GM12891 (cell line): ENCODE results near the gene ATP6V1B1.

Experiments used
- DNase-seq: peaks from one replicate; pipeline ENCODE4 v3.0.0; 2011; ENCODE audit warnings: low spot score; ENCODE audit not compliant: insufficient read length
- FAIRE-seq: peaks from 2 replicates; lab custom pipeline; 2011; peaks lifted over from hg19 to GRCh38; lab: Jason Lieb, UNC
- PAX5 ChIP-seq: IDR thresholded peaks from 2 replicates; pipeline ENCODE4 v1.6.1; 2011; ENCODE audit warnings: low read length, moderate library complexity, mild to moderate bottlenecking; ENCODE audit not compliant: insufficient read depth, severe bottlenecking
- POLR2A ChIP-seq: IDR thresholded peaks from 2 replicates; pipeline ENCODE4 v1.6.1; 2011; ENCODE audit warnings: low read depth, low read length, control low read depth
- POLR2AphosphoS5 ChIP-seq: IDR thresholded peaks from 2 replicates; pipeline ENCODE4 v1.6.1; 2011; ENCODE audit warnings: low read depth, low read length, control low read depth
- POU2F2 ChIP-seq: IDR thresholded peaks from 2 replicates; pipeline ENCODE4 v1.6.1; 2011; ENCODE audit warnings: low read depth, mild to moderate bottlenecking, control low read depth, low read length, moderate library complexity
- SPI1 ChIP-seq: IDR thresholded peaks from 2 replicates; pipeline ENCODE4 v1.6.1; 2011; ENCODE audit warnings: low read depth, low read length, control low read depth
- TAF1 ChIP-seq: IDR thresholded peaks from 2 replicates; pipeline ENCODE4 v1.6.1; 2011; ENCODE audit warnings: low read depth, low read length, control low read depth

ATP6V1B1 gene

DNA sequence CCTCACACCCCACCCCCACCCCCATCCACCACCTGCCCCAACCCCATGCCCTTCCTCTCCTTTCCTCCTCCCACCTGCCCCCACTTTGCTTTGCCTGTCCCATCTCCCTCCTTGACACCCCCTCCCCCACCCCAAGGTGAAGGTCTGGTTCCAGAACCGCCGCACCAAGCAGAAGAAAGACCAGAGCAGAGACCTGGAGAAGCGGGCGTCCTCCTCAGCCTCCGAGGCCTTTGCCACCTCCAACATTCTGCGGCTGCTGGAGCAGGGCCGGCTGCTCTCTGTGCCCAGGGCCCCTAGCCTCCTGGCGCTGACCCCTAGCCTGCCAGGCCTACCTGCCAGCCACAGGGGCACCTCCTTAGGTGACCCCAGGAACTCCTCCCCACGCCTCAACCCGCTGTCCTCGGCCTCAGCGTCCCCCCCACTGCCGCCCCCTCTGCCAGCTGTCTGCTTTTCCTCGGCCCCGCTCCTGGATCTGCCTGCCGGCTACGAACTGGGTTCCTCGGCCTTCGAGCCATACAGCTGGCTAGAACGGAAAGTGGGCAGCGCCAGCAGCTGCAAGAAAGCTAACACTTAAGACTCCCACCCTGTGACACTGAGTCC, 3.0 kb upstream of the ATP6V1B1 start:
- TF ChIP-seq POLR2AphosphoS5 (no peak), SPI1 (no peak), POLR2A (no peak), PAX5 (no peak), TAF1 (no peak), POU2F2 (no peak)

DNA sequence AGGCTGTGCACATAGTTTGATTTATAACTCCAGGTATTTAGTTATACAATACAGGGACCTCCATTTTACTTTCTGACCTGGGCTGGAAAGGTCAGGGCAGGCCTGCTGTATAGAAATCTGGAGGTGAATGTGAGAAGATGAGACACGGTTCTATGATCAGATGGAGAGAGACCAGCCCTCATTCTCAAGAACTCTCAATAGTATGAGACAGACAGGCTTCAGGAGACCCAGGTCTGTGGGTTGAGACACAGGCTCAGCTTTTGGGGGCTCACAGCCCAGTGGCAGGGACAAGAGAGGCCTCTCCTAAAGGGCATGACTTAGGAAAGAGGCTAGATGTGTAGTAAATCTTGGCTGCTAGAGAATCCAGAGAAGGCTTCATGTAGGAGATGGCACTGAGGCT, 719 bp upstream of the ATP6V1B1 start:
- FAIRE-seq = no peak
- TF ChIP-seq SPI1 = no peak
- no peak for DNase-seq

More for the DNA sequence above, 3.0 kb upstream of the ATP6V1B1 start:
- FAIRE-seq (no peak), DNase-seq (no peak)

DNA sequence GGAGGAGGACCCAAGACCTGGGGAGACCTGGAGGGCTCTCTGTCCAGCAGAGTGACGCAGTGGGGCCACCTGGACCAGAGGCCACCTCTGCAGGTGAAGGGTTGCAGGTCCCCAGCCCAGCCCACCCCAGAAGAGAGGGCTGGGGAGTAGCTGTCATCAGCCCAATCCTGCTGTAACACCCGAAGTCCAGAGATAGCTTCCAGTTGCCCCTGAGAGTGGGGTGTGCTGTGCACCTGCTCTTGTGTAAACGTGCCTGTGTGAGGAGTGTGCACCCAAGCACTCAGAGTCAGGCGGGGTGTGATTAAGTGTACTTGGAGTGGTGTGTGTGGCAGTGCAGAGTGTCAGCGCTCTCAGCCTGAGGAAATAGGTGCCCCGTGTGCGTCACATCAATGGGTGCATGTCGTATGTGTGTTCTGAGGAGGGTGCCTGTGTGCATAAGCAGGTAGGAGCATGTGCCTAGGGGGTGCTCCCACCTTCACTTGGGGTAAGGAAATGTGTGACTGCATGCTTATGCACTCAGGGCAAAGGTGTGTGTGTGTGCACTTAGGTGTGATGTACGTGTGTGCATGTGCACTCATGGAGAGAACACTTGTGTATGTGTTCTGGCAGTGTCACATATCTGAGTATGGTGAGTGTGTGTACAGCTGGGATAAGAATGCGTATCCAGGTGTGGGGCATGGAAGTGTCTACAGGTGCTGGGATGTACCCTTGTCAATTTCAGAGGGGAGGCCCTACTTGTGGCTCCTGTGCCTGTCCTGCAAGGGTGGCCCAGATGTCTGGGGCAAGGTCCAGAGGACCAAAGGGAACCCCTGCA, 672 bp downstream of the ATP6V1B1 start:
- FAIRE-seq (no peak), DNase-seq (no peak)
- no peak for TF ChIP-seq POLR2AphosphoS5
- TF ChIP-seq TAF1 = no peak
- TF ChIP-seq POLR2A = no peak
- TF ChIP-seq POU2F2 = no peak
- TF ChIP-seq PAX5 = no peak
- no peak for TF ChIP-seq SPI1

DNA sequence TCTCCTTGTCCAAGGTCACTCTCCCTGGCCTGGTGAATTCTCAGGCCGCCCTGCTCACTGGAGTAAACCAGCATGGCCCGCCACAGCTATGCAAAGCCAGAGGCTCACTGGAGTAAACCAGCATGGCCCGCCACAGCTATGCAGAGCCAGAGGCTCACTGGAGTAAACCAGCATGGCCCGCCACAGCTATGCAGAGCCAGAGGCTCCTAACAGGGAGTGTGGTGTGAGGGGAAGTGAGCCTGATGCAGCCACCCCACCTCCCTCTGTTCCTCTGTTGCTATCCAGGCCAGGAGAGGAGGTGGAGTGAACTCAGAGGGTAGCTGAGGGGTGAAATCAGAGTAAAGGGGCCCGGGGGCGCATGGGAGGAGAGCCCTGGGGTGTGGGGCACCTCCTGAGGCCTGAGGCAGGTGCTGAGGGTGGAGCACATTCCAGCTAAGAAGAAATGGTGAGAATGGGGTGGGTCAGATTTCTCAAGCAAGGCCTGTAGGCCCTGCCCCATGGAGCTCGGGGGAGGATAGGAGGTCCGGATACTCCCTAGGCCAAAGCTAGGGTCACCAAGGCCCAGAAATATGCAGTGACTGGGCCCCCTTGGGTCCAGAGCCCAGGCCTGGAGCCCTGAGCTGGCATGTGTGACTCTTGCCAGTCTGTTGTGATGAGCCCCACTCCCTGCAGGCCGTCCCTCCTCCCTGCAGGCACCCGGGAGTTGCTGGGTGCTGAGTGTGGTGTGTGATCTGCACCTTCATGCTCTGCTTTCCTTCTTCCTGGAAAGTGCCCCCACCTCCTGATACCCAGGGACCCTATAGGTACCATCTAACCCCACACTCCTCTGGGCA, 1.5 kb downstream of the ATP6V1B1 start:
- no peak for FAIRE-seq
- DNase-seq = no peak
- no peak for TF ChIP-seq PAX5
- TF ChIP-seq POLR2A = no peak
- no peak for TF ChIP-seq TAF1
- TF ChIP-seq POLR2AphosphoS5 = no peak
- no peak for TF ChIP-seq SPI1
- TF ChIP-seq POU2F2 = no peak

DNA sequence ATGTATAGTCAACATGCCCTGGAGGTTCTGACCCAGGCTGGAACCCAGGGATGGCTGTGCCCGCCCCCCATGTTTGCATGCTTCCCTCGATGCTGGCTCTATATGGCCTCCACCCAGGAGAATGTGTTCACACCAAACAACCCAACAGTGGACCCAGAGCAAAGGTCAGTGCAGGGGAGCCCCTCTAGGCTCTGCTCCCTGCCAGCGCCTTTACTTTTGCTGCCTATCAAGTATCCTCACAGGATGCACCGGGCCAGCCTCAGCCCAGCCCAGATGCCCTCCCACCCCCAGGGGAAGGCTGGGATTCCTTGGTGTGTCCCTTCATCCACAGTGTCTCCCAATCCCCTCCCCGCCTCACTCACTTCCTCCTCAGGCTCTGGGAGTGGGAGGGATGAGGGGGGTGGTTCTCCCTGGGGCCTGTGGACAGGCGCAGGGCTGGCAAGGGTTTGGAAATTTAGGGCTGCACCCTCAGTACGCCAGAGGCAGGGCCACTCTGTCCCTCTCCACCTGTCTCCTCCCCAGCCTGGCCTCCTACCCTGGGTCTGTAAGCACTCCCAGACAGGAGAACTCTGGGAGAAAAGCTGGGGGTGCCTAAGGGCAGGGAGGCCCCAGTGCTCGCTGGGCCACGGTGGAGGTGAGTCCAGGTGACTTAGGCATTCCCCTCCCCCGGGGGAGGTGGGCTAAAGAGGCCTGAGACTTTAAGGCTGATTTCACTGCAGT, 2.3 kb downstream of the ATP6V1B1 start:
- FAIRE-seq = no peak

DNA sequence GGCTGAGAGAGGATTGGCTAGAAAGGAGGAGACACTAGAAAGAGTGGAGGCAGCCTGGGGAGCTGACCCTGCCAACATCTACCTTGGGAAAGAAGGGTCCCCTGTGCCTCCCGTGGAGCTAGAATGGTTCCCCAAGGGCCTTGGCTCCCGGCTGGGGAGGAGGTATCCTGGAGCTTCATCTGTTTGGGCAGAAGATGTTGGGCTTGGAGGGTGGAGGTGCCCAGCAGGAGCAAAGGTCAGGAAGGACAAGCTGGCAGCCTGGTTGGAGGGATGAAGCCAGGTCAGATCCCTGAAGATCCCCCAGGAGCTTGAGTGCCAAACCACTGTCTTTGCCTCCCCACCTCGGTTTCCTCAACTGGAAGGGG, 2.9 kb downstream of the ATP6V1B1 start:
- DNase-seq = no peak
- FAIRE-seq = no peak
- no peak for TF ChIP-seq PAX5
- no peak for TF ChIP-seq POLR2AphosphoS5
- TF ChIP-seq SPI1 = no peak
- TF ChIP-seq TAF1 = no peak
- no peak for TF ChIP-seq POU2F2
- no peak for TF ChIP-seq POLR2A

More for the DNA sequence above, 2.3 kb downstream of the ATP6V1B1 start:
- TF ChIP-seq TAF1 (no peak), PAX5 (no peak), POLR2A (no peak)
- DNase-seq = no peak

DNA sequence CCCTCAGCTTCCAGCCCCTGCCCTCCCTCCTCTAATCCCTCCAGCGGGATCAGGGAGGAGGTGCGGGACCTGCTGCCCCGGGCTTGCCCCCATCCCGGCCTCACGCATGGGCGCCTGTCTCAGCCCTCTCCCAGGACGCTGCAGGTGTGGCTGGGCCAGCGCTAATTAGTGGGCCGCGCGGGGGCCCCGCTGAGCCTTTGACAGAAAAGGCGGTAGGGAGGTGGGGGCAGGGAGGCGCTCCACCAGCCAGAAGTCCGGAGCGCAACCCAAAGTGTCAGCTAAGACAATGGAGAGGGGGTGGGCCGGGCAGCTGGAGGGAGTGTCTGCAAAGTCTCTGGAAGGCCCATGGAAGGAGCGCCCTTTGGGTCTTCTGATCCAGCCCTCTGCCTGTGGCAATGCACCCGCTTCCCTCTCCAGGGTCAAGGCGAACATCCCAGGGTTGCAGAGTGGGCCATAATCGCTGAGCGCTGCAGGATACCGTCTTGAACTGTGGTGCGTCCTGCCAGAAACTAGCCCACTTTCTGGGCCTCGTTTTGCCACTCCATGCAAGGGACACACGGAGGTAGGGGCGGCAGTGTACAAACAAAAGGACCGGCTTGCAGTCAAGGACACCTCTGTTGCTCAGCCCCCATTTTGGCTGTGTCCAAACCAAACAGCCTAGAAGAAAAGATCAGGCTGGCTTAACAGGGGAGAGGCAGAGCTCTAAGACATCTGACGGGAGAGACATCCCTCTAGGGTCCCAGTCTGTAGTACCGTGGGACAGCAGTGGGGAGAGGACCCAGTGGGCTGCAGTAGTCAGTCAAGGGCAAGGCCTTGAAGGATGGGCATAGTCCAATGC, 3.5 kb downstream of the ATP6V1B1 start:
- TF ChIP-seq PAX5 = no peak
- TF ChIP-seq POU2F2 = no peak
- TF ChIP-seq POLR2A = no peak
- TF ChIP-seq POLR2AphosphoS5 = no peak
- no peak for TF ChIP-seq SPI1
- no peak for TF ChIP-seq TAF1
- DNase-seq (no peak), FAIRE-seq (no peak)

DNA sequence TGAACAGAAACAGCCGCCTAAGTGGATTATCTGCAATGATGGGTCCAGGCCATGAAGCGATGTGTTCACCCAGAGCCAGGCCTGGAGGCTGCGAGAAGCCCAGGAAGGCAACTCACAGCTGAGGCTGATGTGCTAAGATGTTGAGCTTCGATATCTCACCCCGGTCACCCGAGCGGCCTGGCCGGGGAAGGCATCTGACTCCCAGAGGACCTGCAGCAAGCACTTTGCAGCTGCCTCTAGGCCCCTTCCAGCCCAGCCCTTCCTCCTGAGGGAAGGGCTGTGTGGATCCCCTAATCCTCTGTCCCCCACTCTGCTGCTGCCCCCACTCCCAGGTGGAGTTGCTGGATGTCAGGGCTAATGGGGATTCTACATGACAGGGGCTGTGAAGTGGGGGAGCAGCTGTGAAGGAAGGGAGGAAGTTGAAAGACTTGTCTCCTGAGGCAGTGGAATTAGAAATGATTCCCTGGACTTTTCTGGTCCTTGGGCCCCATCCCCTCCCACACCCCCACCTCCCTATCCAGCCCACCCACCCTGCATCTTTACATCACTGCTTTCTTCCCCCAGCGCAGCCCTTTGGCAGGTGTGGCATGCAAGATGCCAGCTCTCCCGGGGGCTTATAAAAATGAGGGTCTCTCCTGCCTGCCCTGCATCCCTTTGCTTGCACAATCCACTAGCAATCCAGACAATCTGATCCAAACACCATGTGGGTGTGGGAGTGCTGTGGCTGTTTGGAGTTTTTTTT, 4.3 kb downstream of the ATP6V1B1 start:
- TF ChIP-seq POLR2A (no peak), POLR2AphosphoS5 (no peak), PAX5 (no peak), SPI1 (no peak), POU2F2 (no peak), TAF1 (no peak)
- DNase-seq (no peak), FAIRE-seq (no peak)
